Lower leg skin (tissue), 3 donors: ENCODE measurements around the gene LOXHD1.

Experiments used
- POLR2A ChIP-seq, 2 donors: fragments of 450-650 bp; IDR thresholded peaks; one replicate each; pipeline ENCODE4 v1.6.1; 2016 to 2017; ENCODE audit warnings: antibody characterized with exemption in 2 of 2, mild to moderate bottlenecking in 1 of 2, moderate library complexity in 1 of 2
- TF ChIP-seq, protein P1 (sequence below), 3 donors: fragments of 450-650 bp; IDR thresholded peaks; one replicate each; pipeline ENCODE4 v1.5.1; 2016; ENCODE audit warnings: antibody characterized with exemption in 3 of 3, mild to moderate bottlenecking in 3 of 3, moderate library complexity in 2 of 3

DNA sequence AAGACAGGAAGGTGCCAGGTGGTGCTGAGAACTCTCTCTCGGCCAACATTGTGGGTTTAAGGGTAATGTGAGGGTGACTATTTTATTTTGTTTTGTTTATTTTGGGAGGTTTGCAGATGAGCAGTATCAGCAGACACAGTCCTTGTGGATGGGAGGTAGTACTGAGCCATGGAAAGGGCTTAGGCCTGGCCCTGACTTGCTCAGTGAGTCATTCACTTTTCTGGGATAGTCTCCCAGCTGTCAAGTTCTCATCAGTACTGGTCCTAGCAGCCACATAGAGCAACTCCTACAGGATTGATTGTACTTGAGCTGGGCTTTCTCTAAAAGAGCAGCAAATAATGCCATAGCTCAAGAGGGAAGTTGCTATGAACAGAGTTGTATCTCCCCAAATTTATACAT lies 175.2 kb downstream of the LOXHD1 start:
- TF ChIP-seq, protein P1, sequence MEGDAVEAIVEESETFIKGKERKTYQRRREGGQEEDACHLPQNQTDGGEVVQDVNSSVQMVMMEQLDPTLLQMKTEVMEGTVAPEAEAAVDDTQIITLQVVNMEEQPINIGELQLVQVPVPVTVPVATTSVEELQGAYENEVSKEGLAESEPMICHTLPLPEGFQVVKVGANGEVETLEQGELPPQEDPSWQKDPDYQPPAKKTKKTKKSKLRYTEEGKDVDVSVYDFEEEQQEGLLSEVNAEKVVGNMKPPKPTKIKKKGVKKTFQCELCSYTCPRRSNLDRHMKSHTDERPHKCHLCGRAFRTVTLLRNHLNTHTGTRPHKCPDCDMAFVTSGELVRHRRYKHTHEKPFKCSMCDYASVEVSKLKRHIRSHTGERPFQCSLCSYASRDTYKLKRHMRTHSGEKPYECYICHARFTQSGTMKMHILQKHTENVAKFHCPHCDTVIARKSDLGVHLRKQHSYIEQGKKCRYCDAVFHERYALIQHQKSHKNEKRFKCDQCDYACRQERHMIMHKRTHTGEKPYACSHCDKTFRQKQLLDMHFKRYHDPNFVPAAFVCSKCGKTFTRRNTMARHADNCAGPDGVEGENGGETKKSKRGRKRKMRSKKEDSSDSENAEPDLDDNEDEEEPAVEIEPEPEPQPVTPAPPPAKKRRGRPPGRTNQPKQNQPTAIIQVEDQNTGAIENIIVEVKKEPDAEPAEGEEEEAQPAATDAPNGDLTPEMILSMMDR (IDR thresholded peaks at IDR 0.05), result no peak
- no peak for TF ChIP-seq POLR2A (IDR thresholded peaks at IDR 0.05)
